Body of pancreas (tissue), 4 donors: Measurements from ENCODE around the gene CSF2. TPM values are rescaled to one million over a fixed set of nuclear protein-coding genes. Genes with fewer than 3 reads are reported as not detected.
"Not testable (repeated sequence)": the region's sequence is repeated elsewhere in the genome, so short reads cannot be mapped to it uniquely, and the experiment has no call there.

Experiments used
- ATAC-seq: fragments of 150-250 bp; one replicate; pipeline ENCODE4 v1.9.1; 2016
- DNase-seq, 4 donors: peaks; one replicate each; pipeline ENCODE4 v3.0.0-alpha.2; 2019
- H3K27ac ChIP-seq, 4 donors: fragments of 200-600 bp; sonication (generic); 1 replicate in 3 of 4; 2 replicates in 1 of 4; pipeline versions ENCODE4 v1.5.1 to v1.6.1; 2016 to 2019; ENCODE audit warnings: mild to moderate bottlenecking in 1 of 4, mixed read lengths in 1 of 4, moderate library complexity in 1 of 4
- H3K27me3 ChIP-seq, 2 donors: fragments of 200-600 bp; sonication (generic); one replicate each; pipeline ENCODE4 v1.6.0; 2016; ENCODE audit warnings: mild to moderate bottlenecking in 1 of 2
- H3K36me3 ChIP-seq, 2 donors: fragments of 200-600 bp; sonication (generic); replicated peaks in 1 of 2; 2 replicates each; pipeline ENCODE4 v1.5.1; 2016; ENCODE audit warnings: low read depth in 2 of 2; ENCODE audit not compliant: insufficient read depth in 1 of 2
- H3K4me1 ChIP-seq: fragments of 200-600 bp; sonication (generic); one replicate; pipeline ENCODE4 v1.6.0; 2016
- H3K4me3 ChIP-seq, 2 donors: fragments of 200-600 bp; sonication (generic); 1 replicate in 1 of 2; 2 replicates in 1 of 2; pipeline ENCODE4 v1.5.1; 2016 to 2019
- H3K9me3 ChIP-seq, 3 donors: fragments of 200-600 bp; sonication (generic); 1 replicate in 2 of 3; 2 replicates in 1 of 3; pipeline ENCODE4 v1.5.1; 2016
- POLR2A ChIP-seq, 3 donors: fragments of 450-650 bp; IDR thresholded peaks; one replicate each; pipeline ENCODE4 v1.6.1; 2016; ENCODE audit warnings: antibody characterized with exemption in 3 of 3, mild to moderate bottlenecking in 2 of 3
- WGBS, 2 donors: methylation state at CpG; one replicate each; pipeline ENCODE4 v1.1.5; 2017; 5-methylcytosine and 5-hydroxymethylcytosine counted together
- intact Hi-C: fragments of 100-400 bp; cut with DNase I; formaldehyde crosslinking; loops from one replicate; pipeline ENCODE4 v1.15.1; 2023
- total RNA-seq, 2 donors: library from RNA; depleted of rRNA; stranded (reverse); fragments of >200 nt; gene quantifications; one replicate each; pipeline ENCODE4 v1.1.0, GENCODE V29; 2016
- TF ChIP-seq, protein P1 (sequence below), 7 experiments: fragments of 450-650 bp in 4 of 7; fragments of 200-600 bp in 3 of 7; sonication (generic) in 3 of 7; IDR thresholded peaks; one replicate each; pipeline ENCODE4 v1.5.1; 2016 to 2019; ENCODE audit warnings: antibody characterized with exemption in 7 of 7

CSF2 gene
- total RNA-seq, 2 donors from 2014 or later: not detected

GRCh38 chr5:132112111-132112510, 38.5 kb downstream of the CSF2 start:
- no peak overlapping the region for H3K4me3 ChIP-seq
- DNase-seq (no peak), ATAC-seq (no peak)
- WGBS, 2 donors: 80 to 85% methylated on average over 3 of the region's 3 CpGs
- no peaks in the 10 kb centered on the region for H3K4me1 ChIP-seq
- H3K27me3 ChIP-seq: no peaks in the 10 kb centered on the region
- intact Hi-C loops: no loop called here
- no peaks in the 10 kb centered on the region for H3K9me3 ChIP-seq
- H3K27ac ChIP-seq: no peak overlapping the region
- no peaks in the 10 kb centered on the region for H3K36me3 ChIP-seq
- TF ChIP-seq, protein P1, sequence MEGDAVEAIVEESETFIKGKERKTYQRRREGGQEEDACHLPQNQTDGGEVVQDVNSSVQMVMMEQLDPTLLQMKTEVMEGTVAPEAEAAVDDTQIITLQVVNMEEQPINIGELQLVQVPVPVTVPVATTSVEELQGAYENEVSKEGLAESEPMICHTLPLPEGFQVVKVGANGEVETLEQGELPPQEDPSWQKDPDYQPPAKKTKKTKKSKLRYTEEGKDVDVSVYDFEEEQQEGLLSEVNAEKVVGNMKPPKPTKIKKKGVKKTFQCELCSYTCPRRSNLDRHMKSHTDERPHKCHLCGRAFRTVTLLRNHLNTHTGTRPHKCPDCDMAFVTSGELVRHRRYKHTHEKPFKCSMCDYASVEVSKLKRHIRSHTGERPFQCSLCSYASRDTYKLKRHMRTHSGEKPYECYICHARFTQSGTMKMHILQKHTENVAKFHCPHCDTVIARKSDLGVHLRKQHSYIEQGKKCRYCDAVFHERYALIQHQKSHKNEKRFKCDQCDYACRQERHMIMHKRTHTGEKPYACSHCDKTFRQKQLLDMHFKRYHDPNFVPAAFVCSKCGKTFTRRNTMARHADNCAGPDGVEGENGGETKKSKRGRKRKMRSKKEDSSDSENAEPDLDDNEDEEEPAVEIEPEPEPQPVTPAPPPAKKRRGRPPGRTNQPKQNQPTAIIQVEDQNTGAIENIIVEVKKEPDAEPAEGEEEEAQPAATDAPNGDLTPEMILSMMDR (IDR thresholded peaks at IDR 0.05): no peak
- no peak for TF ChIP-seq POLR2A (IDR thresholded peaks at IDR 0.05)

- no peak for TF ChIP-seq POLR2A (IDR thresholded peaks at IDR 0.05)
- TF ChIP-seq, protein P1 (IDR thresholded peaks at IDR 0.05): no peak
- intact Hi-C loops: no loop called here
- Histone ChIP-seq H3K4me3 (no peak overlapping the region), H3K36me3 (no peaks in the 10 kb centered on the region), H3K9me3 (no peaks in the 10 kb centered on the region), H3K4me1 (no peaks in the 10 kb centered on the region), H3K27ac (no peak overlapping the region), H3K27me3 (no peaks in the 10 kb centered on the region)
- ATAC-seq: no peak
- no peak for DNase-seq
- 71 to 76% methylated on average over 4 of the region's 4 CpGs for WGBS, 2 donors
Observed at GRCh38 chr5:132114150-132115121, 40.8 kb downstream of the CSF2 start.

DNA sequence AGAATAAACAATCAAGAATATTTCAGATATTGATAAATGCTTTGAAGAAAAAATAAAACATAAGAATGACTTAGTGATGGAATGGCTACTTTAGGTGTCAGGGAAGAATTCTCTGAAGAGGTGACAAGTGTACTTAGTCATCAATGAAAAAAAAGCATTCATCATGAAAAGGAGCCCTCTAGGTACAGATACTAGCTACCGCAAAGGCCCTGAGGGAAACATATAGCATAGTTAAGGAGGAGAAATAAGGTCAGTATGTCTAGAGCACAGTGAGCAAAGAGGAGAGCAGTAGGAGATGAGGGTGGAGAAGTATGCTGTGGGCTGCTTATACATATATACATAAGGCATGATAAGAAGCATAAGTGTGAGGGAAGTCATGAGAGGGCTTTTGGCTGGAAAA, 41.8 kb downstream of the CSF2 start:
- intact Hi-C loops: no loop called here
- DNase-seq: no peak
- Histone ChIP-seq H3K27me3 (no peaks in the 10 kb centered on the region), H3K36me3 (no peaks in the 10 kb centered on the region), H3K4me3 (no peak overlapping the region), H3K27ac (no peak overlapping the region), H3K4me1 (no peaks in the 10 kb centered on the region), H3K9me3 (no peaks in the 10 kb centered on the region)
- no peak for ATAC-seq
- 90 to 92% methylated on average over 1 of the region's 1 CpG for WGBS, 2 donors
- TF ChIP-seq POLR2A (IDR thresholded peaks at IDR 0.05): no peak

DNA sequence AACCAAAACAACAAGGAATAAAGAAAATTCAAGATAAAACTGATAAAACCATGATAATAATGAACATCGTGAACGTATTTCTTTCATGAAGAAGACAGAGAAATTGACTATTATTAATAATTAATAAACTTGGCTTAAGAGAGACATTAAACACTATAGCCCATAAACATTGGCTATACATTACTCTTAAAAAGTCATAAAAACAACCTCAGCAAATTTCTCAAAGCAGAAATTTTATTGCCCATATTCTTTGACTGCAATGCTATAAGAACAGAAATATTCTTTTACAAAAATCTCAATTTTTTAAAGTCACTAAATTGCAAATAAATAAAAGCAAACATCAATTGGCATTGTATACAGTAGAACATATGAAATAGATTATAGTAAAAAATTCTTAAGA, 42.5 kb downstream of the CSF2 start:
- no peak for ATAC-seq
- Histone ChIP-seq H3K4me3 (no peak overlapping the region), H3K27ac (no peak overlapping the region), H3K4me1 (no peaks in the 10 kb centered on the region), H3K9me3 (no peaks in the 10 kb centered on the region), H3K36me3 (no peaks in the 10 kb centered on the region), H3K27me3 (no peaks in the 10 kb centered on the region)
- TF ChIP-seq, protein P1 (IDR thresholded peaks at IDR 0.05): no peak
- no peak for TF ChIP-seq POLR2A (IDR thresholded peaks at IDR 0.05)
- intact Hi-C loops: no loop called here
- no peak for DNase-seq
- 77 to 89% methylated on average over 2 of the region's 2 CpGs for WGBS, 2 donors

DNA sequence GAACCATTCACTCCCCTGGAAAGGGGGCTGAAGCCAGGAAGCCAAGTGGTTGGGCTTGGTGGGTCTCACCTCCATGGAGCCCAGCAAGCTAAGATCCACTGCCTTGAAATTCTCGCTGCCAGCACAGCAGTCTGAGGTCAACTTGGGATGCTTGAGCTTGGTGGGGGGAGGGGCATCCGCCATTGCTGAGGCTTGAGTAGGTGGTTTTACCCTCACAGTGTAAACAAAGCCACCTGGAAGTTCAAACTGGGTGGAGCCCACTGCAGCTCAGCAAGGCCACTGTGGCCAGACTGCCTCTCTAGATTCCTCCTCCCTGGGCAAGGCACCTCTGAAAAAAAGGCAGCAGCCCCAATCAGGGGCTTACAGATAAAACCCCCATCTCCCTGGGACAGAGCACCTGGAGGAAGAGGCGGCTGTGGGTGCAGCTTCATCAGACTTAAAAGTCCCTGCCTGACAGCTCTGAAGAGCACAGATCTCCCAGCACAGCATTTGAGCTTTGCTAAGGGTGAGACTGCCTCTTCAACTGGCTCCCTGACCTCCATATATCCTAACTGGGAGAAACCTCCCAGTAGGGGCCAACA, 43.4 kb downstream of the CSF2 start:
- intact Hi-C loops, H3K4me3 ChIP-seq, H3K4me1 ChIP-seq, H3K27ac ChIP-seq, DNase-seq, ATAC-seq, H3K27me3 ChIP-seq, H3K36me3 ChIP-seq, H3K9me3 ChIP-seq: not testable (repeated sequence)
- WGBS, 2 donors: 71% methylated on average over 3 of the region's 3 CpGs; no CpG with 5 or more reads in 1 of the 2 donors

DNA sequence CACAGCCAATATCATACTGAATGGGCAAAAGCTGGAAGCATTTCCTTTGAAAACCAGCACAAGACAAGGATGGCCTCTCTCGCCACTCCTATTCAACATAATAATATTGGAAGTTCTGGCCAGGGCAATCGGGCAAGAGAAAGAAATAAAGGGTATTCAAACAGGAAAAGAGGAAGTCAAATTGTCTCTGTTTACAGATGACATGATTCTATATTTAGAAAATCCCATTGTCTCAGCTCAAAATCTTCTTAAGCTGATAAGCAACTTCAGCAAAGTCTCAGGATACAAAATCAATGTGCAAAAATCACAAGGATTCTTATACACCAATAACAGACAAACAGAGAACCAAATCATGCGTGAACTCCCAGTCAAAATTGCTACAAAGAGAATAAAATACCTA, 47.1 kb downstream of the CSF2 start:
- intact Hi-C loops, H3K27ac ChIP-seq, H3K4me3 ChIP-seq, H3K4me1 ChIP-seq, H3K36me3 ChIP-seq, DNase-seq, H3K27me3 ChIP-seq, ATAC-seq, H3K9me3 ChIP-seq: not testable (repeated sequence)
- WGBS, 2 donors: 52 to 72% methylated on average over 3 of the region's 3 CpGs

DNA sequence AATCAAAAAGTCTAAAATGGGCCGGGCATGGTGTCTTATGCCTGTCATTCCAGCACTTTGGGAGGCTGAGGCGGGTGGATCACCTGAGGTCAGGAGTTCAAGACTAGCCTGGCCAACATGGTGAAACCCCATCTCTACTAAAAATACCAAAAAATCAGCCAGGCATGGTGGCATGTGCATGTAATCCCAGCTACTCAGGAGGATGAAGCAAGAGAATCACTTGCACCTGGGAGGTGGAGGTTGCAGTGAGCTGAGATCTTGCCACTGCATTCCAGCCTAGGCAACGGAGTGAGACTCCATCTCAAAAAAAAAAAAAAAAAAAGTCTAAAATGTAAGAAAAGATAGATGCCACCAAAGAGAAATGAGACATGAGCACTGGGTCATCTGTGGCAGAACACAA, 49.4 kb downstream of the CSF2 start:
- H3K4me1 ChIP-seq, H3K27me3 ChIP-seq, DNase-seq, H3K36me3 ChIP-seq, H3K4me3 ChIP-seq, ATAC-seq, H3K9me3 ChIP-seq, intact Hi-C loops, H3K27ac ChIP-seq: not testable (repeated sequence)
- WGBS, 2 donors: 79 to 89% methylated on average over 3 of the region's 3 CpGs

DNA sequence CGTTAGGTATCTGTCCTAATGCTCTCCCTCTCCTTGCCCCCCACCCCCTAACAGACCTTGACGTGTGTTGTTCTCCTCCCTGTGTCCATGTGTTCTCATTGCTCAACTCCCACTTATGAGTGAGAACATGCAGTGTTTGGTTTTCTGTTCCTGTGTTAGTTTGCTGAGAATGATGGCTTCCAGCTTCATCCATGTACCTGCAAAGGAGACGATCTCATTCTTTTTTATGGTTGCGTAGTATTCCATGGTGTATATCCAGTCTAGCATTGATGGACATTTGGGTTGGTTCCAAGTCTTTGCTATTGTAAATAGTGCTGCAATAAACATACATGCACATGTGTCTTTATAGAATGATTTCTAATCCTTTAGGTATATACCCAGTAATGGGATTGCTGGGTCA, 50.0 kb downstream of the CSF2 start:
- ATAC-seq, H3K4me3 ChIP-seq, intact Hi-C loops, H3K9me3 ChIP-seq, H3K27me3 ChIP-seq, H3K27ac ChIP-seq, H3K4me1 ChIP-seq, DNase-seq, H3K36me3 ChIP-seq: not testable (repeated sequence)
- whole genome bisulfite sequencing, 2 donors: 80 to 82% methylated on average over 4 of the region's 4 CpGs
